GM21723 (cell line): ENCODE measurements around the gene C1orf226.

ENCODE experiments used
- ATAC-seq: cut with Tn5 transposase; IDR thresholded peaks from one replicate; pipeline ENCODE4 v1.9.1; 2021; ENCODE audit warnings: mild to moderate bottlenecking, moderate library complexity; ENCODE audit not compliant: unreplicated experiment

Gene C1orf226

GRCh38 chr1:162365284-162366020 is 16.1 kb upstream of the C1orf226 start:
- no peak for ATAC-seq

- ATAC-seq, result no peak
Observed at GRCh38 chr1:162366149-162366548, 15.4 kb upstream of the C1orf226 start.

GRCh38 chr1:162366671-162367070 is 14.9 kb upstream of the C1orf226 start:
- ATAC-seq, result no peak

GRCh38 chr1:162367073-162367472 is 14.5 kb upstream of the C1orf226 start:
- no peak for ATAC-seq

- ATAC-seq, result no peak
Observed at GRCh38 chr1:162367772-162368171, 13.8 kb upstream of the C1orf226 start.

GRCh38 chr1:162368451-162368850 is 13.1 kb upstream of the C1orf226 start:
- ATAC-seq, result no peak

GRCh38 chr1:162369571-162369970 is 12.0 kb upstream of the C1orf226 start:
- no peak for ATAC-seq

- no peak for ATAC-seq
Observed at GRCh38 chr1:162370161-162370560, 11.4 kb upstream of the C1orf226 start.

GRCh38 chr1:162370721-162371120 is 10.8 kb upstream of the C1orf226 start:
- ATAC-seq, result no peak

GRCh38 chr1:162371611-162372010 is 9.9 kb upstream of the C1orf226 start:
- ATAC-seq, result no peak

- ATAC-seq, result no peak
Observed at GRCh38 chr1:162372159-162373071, 9.1 kb upstream of the C1orf226 start.

GRCh38 chr1:162373072-162373427 is 8.5 kb upstream of the C1orf226 start:
- ATAC-seq, result no peak

- no peak for ATAC-seq
Observed at GRCh38 chr1:162373541-162374260, 7.8 kb upstream of the C1orf226 start.

- no peak for ATAC-seq
Observed at GRCh38 chr1:162374406-162374805, 7.1 kb upstream of the C1orf226 start.

- ATAC-seq, result no peak
Observed at GRCh38 chr1:162375463-162375862, 6.1 kb upstream of the C1orf226 start.

GRCh38 chr1:162376691-162377090 is 4.8 kb upstream of the C1orf226 start, which contains the start of gene SPATA46:
Gene SPATA46 (minus strand): TSS chr1:162376854. CDS start chr1:162376790, 64 bp downstream.
- no peak for ATAC-seq

GRCh38 chr1:162380061-162380846 is 1.3 kb upstream of the C1orf226 start:
- ATAC-seq, result no peak

GRCh38 chr1:162381941-162382750 is 618 bp downstream of the C1orf226 start:
- ATAC-seq, result no peak

- no peak for ATAC-seq
Observed at GRCh38 chr1:162383091-162383490, 1.6 kb downstream of the C1orf226 start.

- no peak for ATAC-seq
Observed at GRCh38 chr1:162383516-162383915, 2.0 kb downstream of the C1orf226 start.
